Nephron progenitor cell (in vitro differentiated cells): ENCODE data around the gene PHLDA1.

Source experiments
- DNase-seq: peaks from one replicate; pipeline ENCODE4 v3.0.0; 2021
- H3K27ac Mint-ChIP-seq: 2 replicates; pipeline ENCODE4 v1.8.0; 2021; ENCODE audit warnings: mild to moderate bottlenecking, moderate library complexity, mixed read lengths
- H3K27me3 Mint-ChIP-seq: 2 replicates; pipeline ENCODE4 v1.8.0; 2021; ENCODE audit warnings: mild to moderate bottlenecking, low read depth, mixed read lengths; ENCODE audit not compliant: poor library complexity
- H3K36me3 Mint-ChIP-seq: 2 replicates; pipeline ENCODE4 v1.8.0; 2021; ENCODE audit warnings: low read depth, mixed read lengths
- H3K4me1 Mint-ChIP-seq: 2 replicates; pipeline ENCODE4 v1.8.0; 2021; ENCODE audit warnings: mixed read lengths
- H3K4me3 Mint-ChIP-seq: 2 replicates; pipeline ENCODE4 v1.8.0; 2021; ENCODE audit warnings: mild to moderate bottlenecking, moderate library complexity, mixed read lengths
- H3K9me3 Mint-ChIP-seq: 2 replicates; pipeline ENCODE4 v1.8.0; 2021; ENCODE audit warnings: mild to moderate bottlenecking, moderate library complexity, mixed read lengths
- TF ChIP-seq, protein P1 (sequence below): fragments of 200-600 bp; sonication (generic); IDR thresholded peaks from 2 replicates; pipeline ENCODE4 v1.5.0; 2021; ENCODE audit warnings: antibody characterized with exemption

The PHLDA1 gene

DNA sequence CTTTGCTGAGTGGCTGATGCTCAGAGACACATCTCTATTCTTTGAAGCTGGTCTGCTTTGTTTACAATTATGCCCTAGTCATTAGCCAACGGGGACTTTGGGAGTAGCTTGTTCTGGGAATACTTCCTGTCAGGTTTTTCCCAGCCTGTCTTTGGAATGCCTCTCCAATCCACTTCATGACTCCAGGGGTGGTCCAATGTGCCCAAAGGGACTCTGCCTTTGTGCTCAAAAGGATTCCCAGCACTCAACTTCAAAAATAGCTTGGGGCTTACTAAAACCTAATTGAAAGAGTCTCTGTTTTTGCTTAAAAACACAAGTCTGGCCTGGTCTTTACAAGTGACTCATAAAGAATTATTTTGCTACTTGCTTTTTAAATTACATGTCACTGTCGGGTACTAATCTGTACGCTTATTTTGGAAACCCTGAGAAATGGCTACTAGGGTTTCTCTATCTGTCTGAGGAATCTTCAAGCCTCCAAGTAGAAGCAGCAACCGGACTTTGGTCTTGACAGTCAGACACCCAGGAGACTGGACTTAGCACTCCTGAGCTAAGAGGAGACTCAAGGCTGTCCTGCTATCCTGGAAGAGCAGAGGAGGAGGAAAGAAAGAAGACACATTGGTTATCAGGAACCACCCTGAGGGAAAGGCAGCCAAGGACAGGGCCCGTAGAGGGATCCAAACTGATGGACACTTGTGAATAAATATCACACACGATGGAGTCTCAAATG, 20.7 kb downstream of the PHLDA1 start:
- Mint-ChIP-seq H3K36me3 (no peaks in the 10 kb centered on the region), H3K27me3 (peaks cover 2% of the 10 kb centered on the region), H3K9me3 (peaks cover under 1% of the 10 kb centered on the region), H3K4me1 (peaks cover 83% of the 10 kb centered on the region), H3K4me3 (no peak overlapping the region), H3K27ac (peak overlapping the region; percentile 65)
- no peak for DNase-seq
- TF ChIP-seq, protein P1, sequence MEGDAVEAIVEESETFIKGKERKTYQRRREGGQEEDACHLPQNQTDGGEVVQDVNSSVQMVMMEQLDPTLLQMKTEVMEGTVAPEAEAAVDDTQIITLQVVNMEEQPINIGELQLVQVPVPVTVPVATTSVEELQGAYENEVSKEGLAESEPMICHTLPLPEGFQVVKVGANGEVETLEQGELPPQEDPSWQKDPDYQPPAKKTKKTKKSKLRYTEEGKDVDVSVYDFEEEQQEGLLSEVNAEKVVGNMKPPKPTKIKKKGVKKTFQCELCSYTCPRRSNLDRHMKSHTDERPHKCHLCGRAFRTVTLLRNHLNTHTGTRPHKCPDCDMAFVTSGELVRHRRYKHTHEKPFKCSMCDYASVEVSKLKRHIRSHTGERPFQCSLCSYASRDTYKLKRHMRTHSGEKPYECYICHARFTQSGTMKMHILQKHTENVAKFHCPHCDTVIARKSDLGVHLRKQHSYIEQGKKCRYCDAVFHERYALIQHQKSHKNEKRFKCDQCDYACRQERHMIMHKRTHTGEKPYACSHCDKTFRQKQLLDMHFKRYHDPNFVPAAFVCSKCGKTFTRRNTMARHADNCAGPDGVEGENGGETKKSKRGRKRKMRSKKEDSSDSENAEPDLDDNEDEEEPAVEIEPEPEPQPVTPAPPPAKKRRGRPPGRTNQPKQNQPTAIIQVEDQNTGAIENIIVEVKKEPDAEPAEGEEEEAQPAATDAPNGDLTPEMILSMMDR: no peak

DNA sequence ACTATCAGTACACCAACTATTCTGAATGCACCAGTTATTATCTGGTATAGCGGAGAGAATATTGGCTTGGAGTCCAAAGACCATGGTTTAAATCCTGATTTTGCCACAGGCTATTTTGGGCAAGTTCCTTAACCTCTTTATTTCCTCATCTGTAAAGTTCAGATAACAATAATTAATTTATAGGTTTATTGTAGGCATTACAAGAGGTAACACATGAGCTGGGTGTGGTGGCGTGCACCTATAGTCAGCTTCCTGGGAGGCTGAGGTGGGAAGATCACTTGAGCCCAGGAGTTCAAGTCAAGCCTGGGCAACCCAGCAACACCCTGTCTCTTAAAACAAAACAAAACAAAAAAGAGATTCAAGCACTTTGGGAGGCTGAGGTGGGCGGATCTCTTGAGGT, 23.1 kb downstream of the PHLDA1 start:
- H3K9me3 Mint-ChIP-seq: peaks cover 20% of the 10 kb centered on the region
- H3K36me3 Mint-ChIP-seq: peaks cover 16% of the 10 kb centered on the region
- TF ChIP-seq, protein P1: no peak
- DNase-seq: no peak
- H3K4me3 Mint-ChIP-seq: no peak overlapping the region
- no peak overlapping the region for H3K27ac Mint-ChIP-seq
- H3K27me3 Mint-ChIP-seq: peaks cover 5% of the 10 kb centered on the region
- peaks cover 75% of the 10 kb centered on the region for H3K4me1 Mint-ChIP-seq

DNA sequence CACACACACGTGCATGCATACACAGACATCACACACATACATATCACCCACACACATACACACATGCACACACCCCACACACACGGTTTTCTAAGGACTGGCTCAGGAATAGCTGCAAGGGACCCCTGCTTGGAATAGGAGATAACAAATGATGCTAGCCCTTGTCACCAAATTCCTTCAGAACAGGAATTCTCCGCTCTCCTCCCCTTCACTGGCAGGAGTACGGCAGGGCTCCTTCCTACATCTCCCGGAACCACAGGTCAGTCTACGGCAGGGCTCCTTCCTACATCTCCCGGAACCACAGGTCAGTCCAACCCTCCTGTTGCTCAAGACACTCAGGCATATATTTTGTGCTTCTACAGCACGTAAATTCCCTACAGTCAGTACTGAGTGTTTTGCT, 23.9 kb downstream of the PHLDA1 start:
- peak overlapping the region; percentile 37 for H3K27ac Mint-ChIP-seq
- no peak for DNase-seq
- TF ChIP-seq, protein P1: no peak
- peaks cover 19% of the 10 kb centered on the region for H3K36me3 Mint-ChIP-seq
- peaks cover 23% of the 10 kb centered on the region for H3K9me3 Mint-ChIP-seq
- H3K4me3 Mint-ChIP-seq: peak overlapping the region; percentile 5
- H3K27me3 Mint-ChIP-seq: peaks cover 8% of the 10 kb centered on the region
- peaks cover 74% of the 10 kb centered on the region for H3K4me1 Mint-ChIP-seq

DNA sequence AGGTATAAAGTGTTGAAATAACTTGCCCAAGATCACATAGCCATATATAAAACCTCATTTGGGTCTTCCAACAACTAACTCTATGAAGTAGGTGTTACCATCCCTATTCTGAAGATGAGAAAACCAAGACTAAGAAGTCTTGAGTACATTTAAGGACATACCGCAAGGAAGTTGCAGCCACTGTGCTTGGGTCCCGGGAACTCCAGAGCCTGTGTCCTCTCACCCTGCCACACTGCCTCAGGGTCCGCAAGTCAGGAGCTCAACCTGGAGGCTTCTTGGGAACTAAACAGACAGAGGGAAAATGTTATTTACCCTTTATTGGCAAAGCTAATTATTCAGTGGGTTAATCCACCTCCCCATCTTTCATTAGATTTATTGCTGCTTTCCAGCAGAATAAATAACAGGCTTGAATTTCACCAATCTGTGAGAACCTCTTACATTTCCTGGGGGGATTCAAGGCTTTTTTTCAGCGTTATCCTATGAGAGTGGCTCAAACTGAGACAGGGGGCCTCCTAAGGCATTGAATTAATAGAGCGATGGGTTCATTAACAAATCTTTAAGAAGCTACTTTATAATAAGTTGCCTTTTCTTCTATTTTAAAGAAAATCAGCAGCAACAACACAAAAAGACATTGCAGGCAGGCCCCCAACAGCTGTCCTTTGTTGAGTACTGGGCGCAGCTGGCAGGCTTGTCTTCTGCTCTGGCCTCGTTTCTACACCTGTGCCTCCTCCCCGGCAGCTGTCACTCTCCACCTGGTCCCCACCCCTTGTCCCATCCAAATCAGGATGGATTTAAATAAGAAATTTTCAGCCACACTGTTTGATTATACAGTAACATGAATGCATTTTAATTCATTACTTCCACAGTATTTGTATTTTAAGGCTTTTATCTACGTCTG, 25.3 kb downstream of the PHLDA1 start:
- H3K4me3 Mint-ChIP-seq: peak overlapping the region; percentile 12

DNA sequence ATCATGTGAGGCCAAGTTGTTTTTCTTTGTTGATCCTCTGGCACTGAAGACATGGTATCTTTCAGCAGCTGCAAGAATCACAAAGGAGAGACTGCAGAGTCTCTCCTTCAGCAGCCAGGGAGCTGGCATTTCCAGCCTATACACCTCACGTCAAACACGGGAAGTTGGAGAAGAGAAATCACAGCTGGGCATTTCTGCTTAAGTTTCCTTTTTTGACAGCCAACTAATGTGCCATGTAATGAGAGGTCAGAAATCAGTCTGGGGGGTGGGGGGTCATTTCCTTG, 28.3 kb downstream of the PHLDA1 start:
- TF ChIP-seq, protein P1: no peak
- peaks cover 36% of the 10 kb centered on the region for H3K4me1 Mint-ChIP-seq
- peak overlapping the region; percentile 77 for H3K27ac Mint-ChIP-seq
- peaks cover 8% of the 10 kb centered on the region for H3K27me3 Mint-ChIP-seq
- H3K4me3 Mint-ChIP-seq: no peak overlapping the region
- peaks cover 23% of the 10 kb centered on the region for H3K9me3 Mint-ChIP-seq
- peaks cover 19% of the 10 kb centered on the region for H3K36me3 Mint-ChIP-seq
- no peak for DNase-seq

More for the DNA sequence above, 25.3 kb downstream of the PHLDA1 start:
- Mint-ChIP-seq H3K27me3 (peaks cover 8% of the 10 kb centered on the region), H3K9me3 (peaks cover 23% of the 10 kb centered on the region), H3K4me1 (peaks cover 60% of the 10 kb centered on the region), H3K27ac (peak overlapping the region; percentile 60), H3K36me3 (peaks cover 19% of the 10 kb centered on the region)
- DNase-seq: no peak
- TF ChIP-seq, protein P1: no peak
